H9 (cell line): ENCODE measurements around the gene RBPJL. TPM values are rescaled to one million over a fixed set of nuclear protein-coding genes. Genes with fewer than 3 reads are reported as not detected.
"Not testable (repeated sequence)": the region's sequence is repeated elsewhere in the genome, so short reads cannot be mapped to it uniquely, and the experiment has no call there.

Experiments used
- DNase-seq: peaks from one replicate; pipeline ENCODE4 v3.0.0-alpha.2; 2017
- H2AFZ ChIP-seq: one replicate; pipeline ENCODE4 v1.6.1; 2013; ENCODE audit warnings: mild to moderate bottlenecking, low read length, control low read depth, moderate library complexity
- H2AK5ac ChIP-seq: 2 replicates; pipeline ENCODE4 v1.6.1; 2013; ENCODE audit warnings: low read length, control low read depth, mixed read lengths; ENCODE audit not compliant: insufficient read length
- H2BK120ac ChIP-seq: one replicate; pipeline ENCODE4 v1.6.1; 2013; ENCODE audit warnings: low read depth, mild to moderate bottlenecking, low read length, control low read depth, inconsistent platforms; ENCODE audit not compliant: poor library complexity, severe bottlenecking
- H2BK12ac ChIP-seq: 2 replicates; pipeline ENCODE4 v1.6.1; 2013; ENCODE audit warnings: low read length, control low read depth, mixed read lengths, low read depth; ENCODE audit not compliant: insufficient read length
- H2BK15ac ChIP-seq: 2 replicates; pipeline ENCODE4 v1.6.1; 2013; ENCODE audit warnings: low read depth, low read length, control low read depth
- H2BK20ac ChIP-seq: one replicate; pipeline ENCODE4 v1.6.1; 2013; ENCODE audit warnings: low read depth, mild to moderate bottlenecking, low read length, control low read depth, inconsistent platforms; ENCODE audit not compliant: poor library complexity, severe bottlenecking
- H2BK5ac ChIP-seq: 2 replicates; pipeline ENCODE4 v1.6.1; 2013; ENCODE audit warnings: low read length, control low read depth, mixed read lengths; ENCODE audit not compliant: insufficient read length
- H3K14ac ChIP-seq: 2 replicates; pipeline ENCODE4 v1.6.1; 2013; ENCODE audit warnings: low read length, control low read depth; ENCODE audit not compliant: insufficient read depth
- H3K18ac ChIP-seq: 2 replicates; pipeline ENCODE4 v1.6.1; 2013; ENCODE audit warnings: low read depth, mild to moderate bottlenecking, mixed read lengths, low read length, control low read depth; ENCODE audit not compliant: insufficient read length
- H3K23ac ChIP-seq: 2 replicates; pipeline ENCODE4 v1.6.1; 2013; ENCODE audit warnings: low read length, control low read depth, mixed read lengths, low read depth; ENCODE audit not compliant: insufficient read length
- H3K23me2 ChIP-seq: 2 replicates; pipeline ENCODE4 v1.6.1; 2013; ENCODE audit warnings: low read depth, mild to moderate bottlenecking, mixed read lengths, low read length, control low read depth; ENCODE audit not compliant: insufficient read length, poor library complexity, severe bottlenecking
- H3K27ac ChIP-seq: 2 replicates; pipeline ENCODE4 v1.5.1; 2013; ENCODE audit warnings: low read length, control low read depth, mixed read lengths, low read depth; ENCODE audit not compliant: insufficient read length
- H3K27me3 ChIP-seq: 2 replicates; pipeline ENCODE4 v1.6.1; 2013; ENCODE audit warnings: low read length, control low read depth, inconsistent platforms; ENCODE audit not compliant: insufficient read depth
- H3K4ac ChIP-seq: 2 replicates; pipeline ENCODE4 v1.6.1; 2013; ENCODE audit warnings: low read depth, mild to moderate bottlenecking, control low read depth, inconsistent platforms, low read length, moderate library complexity
- H3K4me1 ChIP-seq: 2 replicates; pipeline ENCODE4 v1.6.1; 2013; ENCODE audit warnings: low read length, control low read depth, inconsistent platforms; ENCODE audit not compliant: insufficient read depth
- H3K4me2 ChIP-seq: 2 replicates; pipeline ENCODE4 v1.6.1; 2013; ENCODE audit warnings: low read length, control low read depth, mixed read lengths; ENCODE audit not compliant: insufficient read length, insufficient read depth
- H3K56ac ChIP-seq: 2 replicates; pipeline ENCODE4 v1.6.1; 2013; ENCODE audit warnings: low read depth, mild to moderate bottlenecking, mixed read lengths, low read length, control low read depth; ENCODE audit not compliant: insufficient read length
- H3K79me1 ChIP-seq: 2 replicates; pipeline ENCODE4 v1.6.1; 2013; ENCODE audit warnings: low read depth, mild to moderate bottlenecking, moderate library complexity, low read length, control low read depth, inconsistent platforms; ENCODE audit not compliant: insufficient read depth, poor library complexity, severe bottlenecking
- H3K79me2 ChIP-seq: 2 replicates; pipeline ENCODE4 v1.6.1; 2013; ENCODE audit warnings: low read length, control low read depth, inconsistent platforms; ENCODE audit not compliant: insufficient read depth
- H3K9ac ChIP-seq: 2 replicates; pipeline ENCODE4 v1.6.1; 2013; ENCODE audit warnings: low read length, control low read depth, mixed read lengths; ENCODE audit not compliant: insufficient read length; ENCODE audit errors: extremely low read depth
- H3K9me3 ChIP-seq: one replicate; pipeline ENCODE4 v1.6.1; 2013; ENCODE audit warnings: low read depth, low read length, inconsistent platforms; ENCODE audit not compliant: control insufficient read depth
- H3T11ph ChIP-seq: one replicate; pipeline ENCODE4 v1.6.1; 2013; ENCODE audit warnings: mild to moderate bottlenecking, low read length, control low read depth, inconsistent platforms
- H4K20me1 ChIP-seq: one replicate; pipeline ENCODE4 v1.6.1; 2013; ENCODE audit not compliant: control insufficient read depth, insufficient read length, insufficient read depth
- H4K5ac ChIP-seq: 2 replicates; pipeline ENCODE4 v1.6.1; 2013; ENCODE audit warnings: low read depth, mild to moderate bottlenecking, mixed read lengths, low read length, control low read depth; ENCODE audit not compliant: insufficient read length
- H4K8ac ChIP-seq: replicated peaks from 2 replicates; pipeline ENCODE4 v1.6.1; 2013; ENCODE audit warnings: low read length, control low read depth, mixed read lengths, low read depth; ENCODE audit not compliant: insufficient read length
- H4K91ac ChIP-seq: 2 replicates; pipeline ENCODE4 v1.6.1; 2013; ENCODE audit warnings: low read depth, mild to moderate bottlenecking, moderate library complexity, mixed read lengths, low read length, control low read depth; ENCODE audit not compliant: insufficient read length
- H3K27ac Mint-ChIP-seq, 3 experiments: 2 replicates in 2 of 3; 3 replicates in 1 of 3; pipeline ENCODE4 v1.8.0; 2020 to 2021; ENCODE audit warnings: mixed read lengths in 3 of 3, mild to moderate bottlenecking in 1 of 3, moderate library complexity in 1 of 3
- H3K27me3 Mint-ChIP-seq: 2 replicates; pipeline ENCODE4 v1.8.0; 2021; ENCODE audit warnings: low read depth, mild to moderate bottlenecking, moderate library complexity, mixed read lengths
- H3K36me3 Mint-ChIP-seq, 3 experiments: 2 replicates in 2 of 3; 3 replicates in 1 of 3; pipeline ENCODE4 v1.8.0; 2020 to 2021; ENCODE audit warnings: low read depth in 3 of 3, mixed read lengths in 3 of 3; ENCODE audit not compliant: insufficient read depth in 1 of 3
- H3K4me1 Mint-ChIP-seq, 2 experiments: 2 replicates each; pipeline ENCODE4 v1.8.0; 2020; ENCODE audit warnings: mixed read lengths in 2 of 2
- H3K4me3 Mint-ChIP-seq, 2 experiments: 2 replicates in 1 of 2; 3 replicates in 1 of 2; pipeline ENCODE4 v1.8.0; 2020 to 2021; ENCODE audit warnings: mild to moderate bottlenecking in 2 of 2, mixed read lengths in 2 of 2, moderate library complexity in 1 of 2
- H3K9me3 Mint-ChIP-seq, 2 experiments: 2 replicates in 1 of 2; 3 replicates in 1 of 2; pipeline ENCODE4 v1.8.0; 2020; ENCODE audit warnings: mild to moderate bottlenecking in 2 of 2, mixed read lengths in 2 of 2, moderate library complexity in 1 of 2
- CTCF ChIP-seq: fragments of 200-600 bp; sonication (generic); conservative IDR thresholded peaks from 3 replicates; pipeline ENCODE4 v1.8.0; 2021; ENCODE audit warnings: antibody characterized with exemption, mild to moderate bottlenecking
- WGBS: extraction: QIAGEN DNeasy Blood & Tissue Kit; methylation state at CpG from one replicate; pipeline ENCODE4 v1.1.7; 2013; ENCODE audit warnings: missing lambda C conversion rate, low lambda C conversion rate, mixed read lengths; ENCODE audit not compliant: insufficient read length; ENCODE audit errors: extremely low coverage; 5-methylcytosine and 5-hydroxymethylcytosine counted together
- total RNA-seq: library from RNA; stranded (reverse); gene quantifications from 2 replicates; pipeline ENCODE4 v1.2.1, GENCODE V29; 2021

The RBPJL gene
- total RNA-seq, 1 experiment from 2014 or later: 0.28 TPM

- Histone ChIP-seq H3K18ac (no peak overlapping the region), H3K4me2 (no peak overlapping the region), H4K8ac (no peak overlapping the region), H3K4me1 (peaks cover 15% of the 10 kb centered on the region; the same call in 1 of the 2 replicates), H3K79me2 (peaks cover 3% of the 10 kb centered on the region; the same call in 1 of the 2 replicates), H3K79me1 (no peaks in the 10 kb centered on the region), H3K27ac (no peak overlapping the region), H3K23ac (no peak overlapping the region), H2BK20ac (no peak overlapping the region), H2BK5ac (no peak overlapping the region), H2AFZ (no peak overlapping the region), H4K5ac (no peak overlapping the region), H3K9ac (no peak overlapping the region), H2AK5ac (no peak overlapping the region), H4K91ac (no peak overlapping the region), H3K23me2 (peaks cover 9% of the 10 kb centered on the region), H3K56ac (no peak overlapping the region), H2BK120ac (no peak overlapping the region), H3K4ac (no peak overlapping the region), H3K14ac (no peak overlapping the region), H2BK15ac (no peak overlapping the region), H3T11ph (no peak overlapping the region), H4K20me1 (no peaks in the 10 kb centered on the region), H3K27me3 (no peaks in the 10 kb centered on the region), H3K9me3 (no peaks in the 10 kb centered on the region), H2BK12ac (no peak overlapping the region)
- Mint-ChIP-seq H3K36me3 (no peaks in the 10 kb centered on the region), H3K27ac (no peak overlapping the region), H3K9me3 (no peaks in the 10 kb centered on the region), H3K4me1 (peaks cover 41 to 47% of the 10 kb centered on the region in 2 experiments), H3K4me3 (no peak overlapping the region), H3K27me3 (peaks cover 4% of the 10 kb centered on the region; the same call in 1 of the 2 replicates)
- WGBS: no CpG with 5 or more reads among the region's 1 CpG
- TF ChIP-seq CTCF: no peak
- DNase-seq: no peak
Observed at GRCh38 chr20:45350217-45350616, 43.6 kb downstream of the RBPJL start.

- H3T11ph ChIP-seq, H3K14ac ChIP-seq, H3K27ac ChIP-seq, H3K23ac ChIP-seq, H3K9me3 Mint-ChIP-seq, H2BK15ac ChIP-seq, H3K27me3 ChIP-seq, H3K56ac ChIP-seq, H3K9me3 ChIP-seq, H4K91ac ChIP-seq, H3K4ac ChIP-seq, H3K4me2 ChIP-seq, H3K79me2 ChIP-seq, H3K4me3 Mint-ChIP-seq, H3K9ac ChIP-seq, H2AK5ac ChIP-seq, H2BK5ac ChIP-seq, H2BK120ac ChIP-seq, H2AFZ ChIP-seq, H4K5ac ChIP-seq, H3K23me2 ChIP-seq, H3K79me1 ChIP-seq, H3K18ac ChIP-seq, H2BK12ac ChIP-seq, H4K20me1 ChIP-seq, H3K27ac Mint-ChIP-seq, H2BK20ac ChIP-seq, H3K36me3 Mint-ChIP-seq, H4K8ac ChIP-seq, H3K27me3 Mint-ChIP-seq, DNase-seq: not testable (repeated sequence)
- H3K4me1 Mint-ChIP-seq: peaks cover 35 to 45% of the 10 kb centered on the region in 2 experiments
- 100% methylated on average over 1 of the region's 10 CpGs for WGBS
- peaks cover 10% of the 10 kb centered on the region; the same call in 1 of the 2 replicates for H3K4me1 ChIP-seq
Observed at GRCh38 chr20:45350795-45351194, 44.2 kb downstream of the RBPJL start.
